HS-27A (cell line): ENCODE results near the gene KCNS3.
"Not testable (repeated sequence)": the region's sequence is repeated elsewhere in the genome, so short reads cannot be mapped to it uniquely, and the experiment has no call there.

ENCODE experiments used
- DNase-seq: peaks from one replicate; pipeline ENCODE4 v3.0.0-alpha.2; 2012; ENCODE audit warnings: low read depth, missing footprints

KCNS3 gene

GRCh38 chr2:17943444-17943843, 65.0 kb downstream of the KCNS3 start:
- no peak for DNase-seq

- no peak for DNase-seq
Measured at GRCh38 chr2:17947113-17947512, 68.6 kb downstream of the KCNS3 start.

GRCh38 chr2:17950006-17950405, 71.5 kb downstream of the KCNS3 start:
- no peak for DNase-seq

GRCh38 chr2:17951563-17951962, 73.1 kb downstream of the KCNS3 start:
- DNase-seq: no peak

- DNase-seq: no peak
Measured at GRCh38 chr2:17958466-17959092, 80.1 kb downstream of the KCNS3 start.

DNA sequence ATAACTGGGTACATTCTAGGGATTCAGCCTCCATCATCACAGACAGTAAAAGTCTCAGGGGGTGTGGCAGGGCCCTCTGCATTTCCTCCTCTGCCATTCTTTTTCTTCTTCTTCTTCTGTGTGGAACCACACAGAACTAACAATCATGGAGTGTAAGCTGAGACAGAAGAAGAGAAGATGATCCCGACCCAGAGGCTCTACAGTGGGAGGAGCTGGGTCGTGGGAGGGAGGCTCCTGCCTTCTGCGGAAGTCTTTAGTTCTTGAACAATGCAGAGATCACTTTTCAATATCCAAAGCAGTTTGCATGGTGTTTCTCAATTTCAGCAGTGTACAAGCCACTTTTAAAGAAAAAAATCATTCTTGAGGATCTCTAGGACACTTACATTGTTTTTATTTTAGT, 80.9 kb downstream of the KCNS3 start:
- no peak for DNase-seq

DNA sequence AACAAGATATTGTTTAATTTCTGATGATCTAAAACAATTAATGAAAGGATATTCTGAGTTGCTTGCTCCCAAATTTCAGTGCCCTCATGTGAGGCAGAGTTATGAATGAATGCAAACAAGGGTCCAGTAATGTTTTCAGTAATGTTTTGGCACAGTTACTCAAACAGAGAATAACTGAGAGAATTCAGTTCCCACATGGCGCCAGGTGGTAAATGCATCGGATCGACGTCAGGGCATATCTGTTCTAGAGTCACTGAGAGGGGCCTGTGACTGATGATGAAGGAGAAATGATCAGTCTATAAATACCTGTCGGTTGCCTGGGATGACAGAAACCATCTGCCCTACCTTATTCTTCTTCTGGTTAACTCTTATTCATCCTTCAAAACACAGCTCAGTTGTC, 81.4 kb downstream of the KCNS3 start:
- no peak for DNase-seq

- DNase-seq: no peak
Measured at GRCh38 chr2:17960925-17961324, 82.5 kb downstream of the KCNS3 start.

DNA sequence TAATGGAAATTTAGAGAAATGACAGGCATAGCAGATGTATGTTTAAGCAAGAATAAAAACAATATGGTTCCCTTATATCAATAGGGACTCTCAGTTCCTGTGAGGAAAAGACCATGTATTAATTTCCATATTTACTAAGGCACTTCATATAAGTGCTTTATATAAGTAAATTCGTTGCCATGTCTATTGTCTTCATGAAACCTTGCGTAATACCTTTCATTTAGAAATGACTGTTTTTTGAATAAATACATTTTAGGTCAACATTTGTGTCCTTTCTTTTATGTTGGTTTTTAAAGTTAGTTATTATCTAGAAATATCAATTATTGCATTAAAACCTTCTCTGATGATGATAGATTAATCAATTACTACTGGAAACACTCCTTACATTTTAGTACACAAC, 83.3 kb downstream of the KCNS3 start:
- no peak for DNase-seq

GRCh38 chr2:17962876-17963275, 84.4 kb downstream of the KCNS3 start:
- no peak for DNase-seq

DNA sequence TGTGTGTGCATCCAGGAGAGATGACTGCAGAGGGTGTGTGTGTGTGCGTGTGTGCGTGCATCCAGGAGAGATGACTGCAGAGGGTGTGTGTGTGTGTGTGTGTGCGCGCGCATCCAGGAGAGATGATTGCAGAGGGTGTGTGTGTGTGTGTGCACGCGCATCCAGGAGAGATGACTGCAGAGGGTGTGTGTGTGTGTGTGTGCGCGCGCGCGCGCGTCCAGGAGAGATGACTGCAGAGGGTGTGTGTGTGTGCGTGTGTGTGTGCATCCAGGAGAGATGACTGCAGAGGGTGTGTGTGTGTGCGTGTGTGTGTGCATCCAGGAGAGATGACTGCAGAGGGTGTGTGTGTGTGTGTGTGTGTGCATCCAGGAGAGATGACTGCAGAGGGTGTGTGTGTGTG, 85.1 kb downstream of the KCNS3 start:
- DNase-seq: not testable (repeated sequence)

GRCh38 chr2:17965196-17965595, 86.7 kb downstream of the KCNS3 start:
- no peak for DNase-seq

DNA sequence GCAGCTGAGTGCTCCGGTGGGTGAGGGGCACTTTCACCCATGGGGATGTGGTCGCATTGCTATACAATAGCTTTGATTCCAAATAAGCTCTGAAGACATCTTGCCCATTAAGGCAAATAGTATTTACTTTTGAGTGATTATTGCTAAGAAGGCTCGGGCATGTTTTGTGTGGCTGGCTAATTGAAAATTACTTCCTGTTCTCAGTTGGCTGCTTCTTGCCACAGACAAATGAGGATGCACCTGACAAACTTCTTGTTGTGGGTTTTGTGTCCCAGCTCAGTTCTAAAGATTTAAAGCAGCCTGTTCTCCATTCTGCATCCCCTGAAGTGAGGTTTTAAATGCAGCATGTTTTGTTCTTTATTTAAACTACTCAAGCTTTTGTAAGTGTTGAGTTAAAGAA, 88.3 kb downstream of the KCNS3 start:
- DNase-seq: no peak

- no peak for DNase-seq
Measured at GRCh38 chr2:17969661-17970060, 91.2 kb downstream of the KCNS3 start.

GRCh38 chr2:17971531-17972125, 93.2 kb downstream of the KCNS3 start:
- DNase-seq: no peak

DNA sequence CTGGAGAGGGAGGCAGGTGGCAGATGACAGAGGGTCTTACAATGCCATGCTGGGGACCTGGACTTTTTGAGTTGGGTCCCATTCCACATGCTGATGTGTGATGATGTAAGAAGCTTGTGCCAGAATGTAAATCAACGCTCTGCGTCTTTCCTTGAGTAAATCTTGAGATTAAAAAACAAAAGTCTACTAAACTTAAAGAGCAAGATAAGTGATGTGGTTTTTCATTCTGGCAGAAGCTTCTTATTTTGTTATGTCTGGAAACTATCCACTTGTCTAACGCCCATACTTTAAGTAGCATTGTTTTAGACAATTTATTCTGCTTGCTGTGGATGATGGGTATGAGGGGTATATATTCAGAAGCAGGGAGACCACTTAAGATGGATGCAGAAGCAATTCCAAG, 94.5 kb downstream of the KCNS3 start:
- no peak for DNase-seq

GRCh38 chr2:17975401-17975800, 96.9 kb downstream of the KCNS3 start:
- DNase-seq: no peak

DNA sequence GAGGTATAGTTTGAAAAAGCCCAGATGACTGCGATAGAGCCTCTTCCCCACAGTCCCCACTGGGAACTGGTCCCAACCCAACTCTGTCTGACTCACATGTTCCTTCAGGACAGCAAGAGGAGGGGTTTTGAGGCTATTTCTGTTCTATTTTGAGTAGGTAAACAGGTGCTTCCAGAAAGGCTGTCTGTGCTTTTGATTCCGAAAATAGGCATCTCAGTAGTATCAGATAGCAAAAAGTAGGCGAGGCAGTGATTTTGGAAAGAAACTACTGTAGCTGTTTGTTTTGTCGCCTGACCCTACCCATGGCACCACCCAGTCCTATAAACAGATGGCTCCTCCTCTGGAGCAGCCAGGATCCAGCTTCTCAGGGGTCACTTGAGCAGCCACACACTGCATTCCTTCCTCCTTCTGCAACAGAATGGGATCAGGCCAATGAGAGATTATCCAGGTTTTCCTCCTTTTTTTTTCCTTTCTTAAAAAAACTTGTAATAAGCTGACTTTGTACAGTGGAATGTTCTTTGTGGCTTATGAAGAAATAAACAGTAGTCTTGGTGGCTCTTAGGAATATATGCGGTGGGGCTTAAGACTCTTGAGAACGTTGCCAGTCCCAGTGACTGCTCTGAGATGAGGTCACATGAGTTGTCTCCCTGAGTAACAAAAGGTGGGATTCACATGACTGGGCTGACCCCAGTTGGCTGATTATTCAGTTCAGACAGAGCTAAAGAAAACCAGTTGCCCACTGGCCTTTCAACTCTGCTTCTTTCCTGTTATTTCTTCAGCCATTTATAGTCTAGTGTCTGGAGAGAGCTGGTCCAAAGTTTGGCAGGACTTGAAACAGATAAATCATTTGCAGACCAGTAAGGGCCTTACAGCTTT, 98.6 kb downstream of the KCNS3 start:
- peak; percentile 91 for DNase-seq

- DNase-seq: peak; percentile 77
Measured at GRCh38 chr2:17979707-17980106, 101.2 kb downstream of the KCNS3 start.

GRCh38 chr2:17981936-17982335, 103.5 kb downstream of the KCNS3 start:
- no peak for DNase-seq
